ENCODE data around the gene TEKTIP1.

DNA sequence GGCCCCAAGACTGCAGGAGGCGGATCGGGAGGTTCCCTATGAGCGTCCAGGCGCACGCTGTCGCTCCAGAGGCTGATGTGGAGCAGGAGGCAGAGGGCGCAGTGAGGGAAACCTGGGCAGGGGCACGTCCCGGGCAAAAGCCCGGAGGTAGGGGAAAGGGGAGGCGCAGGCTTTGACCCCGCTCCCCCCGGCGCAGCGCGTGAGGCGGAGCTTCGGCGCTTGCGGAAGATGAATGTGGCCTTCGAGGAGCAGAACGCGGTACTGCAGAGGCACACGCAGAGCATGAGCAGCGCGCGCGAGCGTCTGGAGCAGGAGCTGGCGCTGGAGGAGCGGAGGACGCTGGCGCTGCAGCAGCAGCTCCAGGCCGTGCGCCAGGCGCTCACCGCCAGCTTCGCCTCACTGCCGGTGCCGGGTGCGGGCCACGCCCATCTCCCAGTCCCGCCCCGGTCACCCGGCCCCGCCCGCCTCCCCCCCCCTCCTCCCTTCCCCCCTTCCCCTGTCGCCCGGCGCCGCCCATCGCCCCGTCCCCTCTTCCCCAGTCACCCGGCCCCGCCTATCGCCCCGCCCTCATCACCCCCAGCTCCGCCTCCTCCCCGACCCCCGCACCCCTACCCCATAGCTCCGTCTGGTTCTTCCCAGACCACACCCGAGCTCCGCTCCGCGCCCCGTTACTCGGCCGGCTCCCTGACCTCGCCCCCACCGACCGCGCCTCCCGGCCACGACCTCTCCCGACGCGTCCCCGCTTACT, 37.9 kb downstream of the TEKTIP1 start:
- TF ChIP-seq, protein P1, sequence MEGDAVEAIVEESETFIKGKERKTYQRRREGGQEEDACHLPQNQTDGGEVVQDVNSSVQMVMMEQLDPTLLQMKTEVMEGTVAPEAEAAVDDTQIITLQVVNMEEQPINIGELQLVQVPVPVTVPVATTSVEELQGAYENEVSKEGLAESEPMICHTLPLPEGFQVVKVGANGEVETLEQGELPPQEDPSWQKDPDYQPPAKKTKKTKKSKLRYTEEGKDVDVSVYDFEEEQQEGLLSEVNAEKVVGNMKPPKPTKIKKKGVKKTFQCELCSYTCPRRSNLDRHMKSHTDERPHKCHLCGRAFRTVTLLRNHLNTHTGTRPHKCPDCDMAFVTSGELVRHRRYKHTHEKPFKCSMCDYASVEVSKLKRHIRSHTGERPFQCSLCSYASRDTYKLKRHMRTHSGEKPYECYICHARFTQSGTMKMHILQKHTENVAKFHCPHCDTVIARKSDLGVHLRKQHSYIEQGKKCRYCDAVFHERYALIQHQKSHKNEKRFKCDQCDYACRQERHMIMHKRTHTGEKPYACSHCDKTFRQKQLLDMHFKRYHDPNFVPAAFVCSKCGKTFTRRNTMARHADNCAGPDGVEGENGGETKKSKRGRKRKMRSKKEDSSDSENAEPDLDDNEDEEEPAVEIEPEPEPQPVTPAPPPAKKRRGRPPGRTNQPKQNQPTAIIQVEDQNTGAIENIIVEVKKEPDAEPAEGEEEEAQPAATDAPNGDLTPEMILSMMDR (IDR thresholded peaks at IDR 0.05), result no peak
- no peak for TF ChIP-seq POLR2A (IDR thresholded peaks at IDR 0.05)
